ENCODE measurements around the gene GLE1.
"Not testable (repeated sequence)": the region's sequence is repeated elsewhere in the genome, so short reads cannot be mapped to it uniquely, and the experiment has no call there.

GLE1 gene

GRCh38 chr9:128503870-128504269, 649 bp upstream of the GLE1 start:
- ChIA-PET POLR2A (no interaction called here), CTCF (interaction anchor here (1.2 kb wide), 1 partner anchor 9 kb away, joined by 3 read pairs; no protein-coding TSS in a partner anchor)
- no peak for DNase-seq (ENCODE audit: extremely low spot score)
- no peak for TF ChIP-seq CTCF (IDR thresholded peaks at IDR 0.05; ENCODE audit: control extremely low read depth, extremely low read depth, low read depth, missing control alignments)

- DNase-seq (ENCODE audit: extremely low spot score), result no peak
- ChIA-PET CTCF (interaction anchor here (0.7 to 1.6 kb wide), 3 partner anchors 12 to 47 kb away, joined by 3 to 5 read pairs (median 3); partner anchors contain the start of gene SPTAN1), POLR2A (interaction anchor here (0.6 to 1.0 kb wide), 2 partner anchors 47 to 83 kb away, joined by 4 to 5 read pairs; partner anchors contain the start of gene SPTAN1)
Observed at GRCh38 chr9:128505414-128505765, 871 bp downstream of the GLE1 start.

GRCh38 chr9:128505906-128506305, 1.4 kb downstream of the GLE1 start:
- DNase-seq (ENCODE audit: extremely low spot score); POLR2A ChIA-PET: not testable (repeated sequence)
- CTCF ChIA-PET, result interaction anchor here (1.6 kb wide), 1 partner anchor 47 kb away, joined by 3 read pairs; the partner anchor contains the start of gene SPTAN1

More at GRCh38 chr9:128505414-128505765, 871 bp downstream of the GLE1 start:
- TF ChIP-seq CTCF (IDR thresholded peaks at IDR 0.05; ENCODE audit: control extremely low read depth, extremely low read depth, low read depth, missing control alignments), result no peak

DNA sequence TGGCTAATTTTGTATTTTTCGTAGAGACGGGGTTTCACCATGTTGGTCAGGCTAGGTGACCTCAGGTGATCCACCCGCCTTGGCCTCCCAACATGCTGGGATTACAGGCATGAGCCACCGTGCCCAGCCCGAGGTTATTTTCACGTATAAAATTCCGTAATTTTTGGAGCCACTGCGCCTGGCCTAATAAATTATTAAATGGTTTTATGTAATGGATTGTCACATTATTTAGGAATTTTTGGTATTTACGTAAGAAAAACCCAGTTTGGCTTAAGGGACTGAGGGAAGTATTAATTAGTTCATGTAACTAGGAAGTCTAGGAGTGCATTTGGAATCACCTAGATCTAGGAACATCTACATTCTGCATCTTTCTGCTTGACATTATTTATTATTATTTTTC, 8.3 kb downstream of the GLE1 start:
- no peak for DNase-seq (ENCODE audit: extremely low spot score)
- POLR2A ChIA-PET, result no interaction called here
- CTCF ChIA-PET, result interaction anchor here (1.1 kb wide), 1 partner anchor 9 kb away, joined by 3 read pairs; the partner anchor contains the start of gene GLE1
- TF ChIP-seq CTCF (IDR thresholded peaks at IDR 0.05; ENCODE audit: control extremely low read depth, extremely low read depth, low read depth, missing control alignments), result no peak

DNA sequence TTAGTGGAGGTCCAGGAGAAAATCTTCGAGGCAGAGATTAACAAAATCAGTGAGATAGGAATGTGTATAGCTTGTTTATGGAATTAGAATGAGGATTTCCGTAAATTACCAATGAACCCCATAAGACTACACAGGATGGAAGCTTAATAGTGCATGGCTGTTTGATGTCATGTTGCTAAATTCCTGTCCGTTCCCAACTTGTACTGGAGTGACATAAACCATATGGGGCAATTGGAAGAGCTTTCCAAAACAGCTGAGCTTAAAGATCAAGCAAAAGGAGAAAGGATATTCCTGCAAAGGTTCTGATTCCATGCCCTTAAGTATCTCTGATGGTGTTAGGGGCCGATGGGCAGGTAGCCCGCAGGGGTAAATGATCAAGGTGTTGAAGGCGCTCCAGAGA, 17.4 kb downstream of the GLE1 start:
- DNase-seq (ENCODE audit: extremely low spot score), result no peak
- no peak for TF ChIP-seq CTCF (IDR thresholded peaks at IDR 0.05; ENCODE audit: control extremely low read depth, extremely low read depth, low read depth, missing control alignments)
- CTCF ChIA-PET, result interaction anchor here (1.1 to 1.7 kb wide), 3 partner anchors 47 to 139 kb away, joined by 3 to 4 read pairs (median 3); no protein-coding TSS in a partner anchor
- POLR2A ChIA-PET, result interaction anchor here (1.7 kb wide), 1 partner anchor 30 kb away, joined by 8 read pairs; the partner anchor contains the start of gene SPTAN1

DNA sequence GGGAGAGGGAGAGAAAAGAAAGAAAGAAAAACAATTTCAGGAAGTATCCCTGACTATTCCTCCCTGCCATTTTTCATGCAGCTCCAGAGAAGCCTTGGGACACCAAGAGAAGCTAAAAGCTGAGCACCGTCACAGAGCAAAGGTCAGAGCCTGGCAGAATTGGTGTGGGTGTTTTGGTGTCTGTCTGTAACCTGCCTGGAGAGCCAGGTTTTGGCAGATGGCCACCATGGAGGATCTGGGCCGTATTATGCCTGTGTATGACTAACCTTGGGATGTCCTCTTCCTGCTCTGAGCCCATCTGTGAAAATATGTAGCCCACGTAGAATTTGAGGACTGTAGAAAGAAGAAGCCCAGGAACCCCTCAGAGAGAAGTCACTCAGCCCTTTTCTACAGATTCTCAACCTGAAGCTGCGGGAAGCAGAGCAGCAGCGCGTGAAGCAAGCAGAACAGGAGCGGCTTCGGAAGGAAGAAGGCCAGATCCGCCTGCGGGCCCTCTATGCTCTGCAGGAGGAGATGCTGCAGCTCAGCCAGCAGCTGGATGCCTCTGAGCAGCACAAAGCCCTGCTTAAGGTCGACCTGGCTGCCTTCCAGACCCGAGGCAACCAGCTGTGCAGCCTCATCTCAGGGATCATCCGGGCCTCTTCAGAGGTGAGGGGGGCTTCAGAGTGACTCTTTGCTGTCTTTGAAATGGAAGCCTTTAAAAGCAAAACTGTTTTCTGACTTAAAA, 18.8 kb downstream of the GLE1 start:
- CTCF ChIA-PET, result interaction anchor here (1.4 to 1.7 kb wide), 2 partner anchors 15 to 85 kb away, joined by 4 read pairs; no protein-coding TSS in a partner anchor
- TF ChIP-seq CTCF (IDR thresholded peaks at IDR 0.05; ENCODE audit: control extremely low read depth, extremely low read depth, low read depth, missing control alignments), result no peak
- POLR2A ChIA-PET, result no interaction called here
- DNase-seq (ENCODE audit: extremely low spot score), result no peak

DNA sequence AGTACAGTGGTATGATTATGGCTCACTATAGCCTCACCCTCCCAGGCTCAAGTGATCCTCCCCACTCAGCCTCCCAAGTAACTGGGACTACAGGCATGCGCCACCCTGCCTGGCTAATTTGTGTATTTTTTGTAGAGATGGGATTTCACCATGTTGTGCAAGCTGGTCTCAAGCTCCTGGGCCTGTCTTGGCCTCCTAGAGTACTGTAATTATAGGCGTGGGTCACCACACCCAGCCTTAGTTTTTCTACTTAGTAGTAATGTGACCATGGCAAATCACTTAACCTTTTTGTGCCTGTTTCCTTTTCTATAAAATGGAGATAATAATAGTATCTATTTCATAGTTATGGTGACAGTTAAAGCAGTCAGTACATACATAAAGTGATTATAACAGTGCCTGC, 22.2 kb downstream of the GLE1 start:
- TF ChIP-seq CTCF (IDR thresholded peaks at IDR 0.05; ENCODE audit: control extremely low read depth, extremely low read depth, low read depth, missing control alignments), result no peak
- POLR2A ChIA-PET, result no interaction called here
- no peak for DNase-seq (ENCODE audit: extremely low spot score)
- CTCF ChIA-PET, result interaction anchor here (1.2 to 1.5 kb wide), 2 partner anchors 14 to 22 kb away, joined by 3 to 5 read pairs; partner anchors contain the start of gene GLE1
